Liver (tissue), 9 donors: ENCODE measurements around the gene DDB1. TPM values are rescaled to one million over a fixed set of nuclear protein-coding genes. Genes with fewer than 3 reads are reported as not detected.

Experiments used
- DNase-seq: peaks from one replicate; pipeline ENCODE4 v3.0.0-alpha.2; 2017; ENCODE audit warnings: low spot score
- H3K27ac ChIP-seq, 2 donors: one replicate each; pipeline ENCODE4 v1.7.0; 2013; ENCODE audit warnings: inconsistent platforms in 2 of 2, low read length in 2 of 2, control low read depth in 1 of 2, low read depth in 1 of 2, mild to moderate bottlenecking in 1 of 2
- H3K27me3 ChIP-seq, 4 donors: one replicate each; pipeline versions ENCODE4 v1.6.1 to v1.7.0; 2013; ENCODE audit warnings: low read length in 3 of 4, inconsistent platforms in 1 of 4, mild to moderate bottlenecking in 1 of 4, moderate library complexity in 1 of 4; ENCODE audit not compliant: control insufficient read depth in 4 of 4, insufficient read depth in 4 of 4
- H3K36me3 ChIP-seq, 4 donors: one replicate each; pipeline versions ENCODE4 v1.6.1 to v1.7.0; 2013; ENCODE audit warnings: low read length in 3 of 4, mild to moderate bottlenecking in 3 of 4, low read depth in 1 of 4, moderate library complexity in 1 of 4; ENCODE audit not compliant: control insufficient read depth in 4 of 4, insufficient read depth in 3 of 4
- H3K4me1 ChIP-seq, 4 donors: one replicate each; pipeline versions ENCODE4 v1.6.1 to v1.7.0; 2013; ENCODE audit warnings: low read length in 3 of 4, mild to moderate bottlenecking in 3 of 4, moderate library complexity in 1 of 4; ENCODE audit not compliant: control insufficient read depth in 4 of 4, insufficient read depth in 4 of 4
- H3K4me3 ChIP-seq, 3 donors: one replicate each; pipeline versions ENCODE4 v1.6.1 to v1.7.0; 2013; ENCODE audit warnings: low read length in 3 of 3, control low read depth in 1 of 3, low read depth in 1 of 3, mild to moderate bottlenecking in 1 of 3
- H3K9ac ChIP-seq, 2 donors: one replicate each; pipeline ENCODE4 v1.7.0; 2013; ENCODE audit warnings: low read length in 2 of 2, mild to moderate bottlenecking in 2 of 2, moderate library complexity in 2 of 2, control low read depth in 1 of 2, low read depth in 1 of 2
- H3K9me3 ChIP-seq, 4 donors: one replicate each; pipeline versions ENCODE4 v1.6.1 to v1.7.0; 2013; ENCODE audit warnings: low read length in 3 of 4; ENCODE audit not compliant: control insufficient read depth in 4 of 4
- ATF3 ChIP-seq: IDR thresholded peaks from 2 replicates; pipeline ENCODE4 v1.6.1; 2016; ENCODE audit warnings: antibody characterized with exemption
- CTCF ChIP-seq: fragments of 150-350 bp; IDR thresholded peaks from 2 replicates; pipeline ENCODE4 v1.5.1; 2017; ENCODE audit warnings: improper control_type of control experiment, low read depth, low read length; ENCODE audit not compliant: missing input control
- EGR1 ChIP-seq, 2 donors: IDR thresholded peaks; 2 replicates each; pipeline ENCODE4 v1.6.1; 2016 to 2018; ENCODE audit warnings: antibody characterized with exemption in 2 of 2, low read depth in 2 of 2
- FOXA1 ChIP-seq: IDR thresholded peaks from 2 replicates; pipeline ENCODE4 v1.6.1; 2016; ENCODE audit warnings: antibody characterized with exemption
- FOXA2 ChIP-seq: IDR thresholded peaks from 2 replicates; pipeline ENCODE4 v1.6.1; 2016; ENCODE audit warnings: antibody characterized with exemption
- GABPA ChIP-seq, 2 donors: IDR thresholded peaks in 1 of 2; conservative IDR thresholded peaks in 1 of 2; 2 replicates each; pipeline ENCODE4 v1.6.1; 2016; ENCODE audit warnings: antibody characterized with exemption in 2 of 2, mild to moderate bottlenecking in 1 of 2, moderate library complexity in 1 of 2
- HNF4A ChIP-seq, 2 donors: conservative IDR thresholded peaks; 2 replicates each; pipeline ENCODE4 v1.6.1; 2016; ENCODE audit warnings: antibody characterized with exemption in 2 of 2, mild to moderate bottlenecking in 2 of 2
- HNF4G ChIP-seq: IDR thresholded peaks from 2 replicates; pipeline ENCODE4 v1.6.1; 2016; ENCODE audit warnings: antibody characterized with exemption
- JUND ChIP-seq, 2 donors: IDR thresholded peaks; 2 replicates each; pipeline ENCODE4 v1.6.1; 2016; ENCODE audit warnings: antibody characterized with exemption in 2 of 2
- MAX ChIP-seq: IDR thresholded peaks from 2 replicates; pipeline ENCODE4 v1.6.1; 2016; ENCODE audit warnings: antibody characterized with exemption
- NR2F2 ChIP-seq: IDR thresholded peaks from 2 replicates; pipeline ENCODE4 v1.6.1; 2016; ENCODE audit warnings: antibody characterized with exemption
- RAD21 ChIP-seq, 2 donors: IDR thresholded peaks; 2 replicates each; pipeline ENCODE4 v1.6.1; 2016; ENCODE audit warnings: antibody characterized with exemption in 2 of 2, mild to moderate bottlenecking in 2 of 2
- REST ChIP-seq: IDR thresholded peaks from 2 replicates; pipeline ENCODE4 v1.6.1; 2016; ENCODE audit warnings: antibody characterized with exemption, mild to moderate bottlenecking
- RXRA ChIP-seq, 2 donors: IDR thresholded peaks; 2 replicates each; pipeline ENCODE4 v1.6.1; 2017 to 2018; ENCODE audit warnings: antibody characterized with exemption in 2 of 2, mild to moderate bottlenecking in 1 of 2
- SP1 ChIP-seq: IDR thresholded peaks from 2 replicates; pipeline ENCODE4 v1.6.1; 2018; ENCODE audit warnings: antibody characterized with exemption, mild to moderate bottlenecking
- TAF1 ChIP-seq: conservative IDR thresholded peaks from 2 replicates; pipeline ENCODE4 v1.6.1; 2016; ENCODE audit warnings: antibody characterized with exemption, mild to moderate bottlenecking
- YY1 ChIP-seq: IDR thresholded peaks from 2 replicates; pipeline ENCODE4 v1.6.1; 2016; ENCODE audit warnings: antibody characterized with exemption, mild to moderate bottlenecking
- ZBTB33 ChIP-seq: IDR thresholded peaks from 2 replicates; pipeline ENCODE4 v1.6.1; 2016; ENCODE audit warnings: antibody characterized with exemption
- WGBS: extraction: QIAGEN DNeasy Blood & Tissue Kit; methylation state at CpG from one replicate; pipeline ENCODE4 v1.1.7; 2013; 5-methylcytosine and 5-hydroxymethylcytosine counted together
- polyA plus RNA-seq, 2 donors: library from polyadenylated mRNA; stranded (reverse) in 1 of 2; unstranded in 1 of 2; fragments of 200-250 nt in 1 of 2; fragments of >200 nt in 1 of 2; fragmentation: Nextera tagmentation in 1 of 2; extraction: Ambion mirVana in 1 of 2; gene quantifications; one replicate each; pipeline versions ENCODE4 v1.2.1 to v1.2.3, GENCODE V29; 2013 to 2015
- total RNA-seq, 2 donors: library from RNA; depleted of rRNA; stranded (reverse); fragments of >200 nt; gene quantifications; one replicate each; pipeline ENCODE4 v1.2.3, GENCODE V29; 2014
- donor health status: healthy.
- donor health status: healthy.
- donor health status: healthy.
- donor health status: healthy.
- donor health status: healthy.

The DDB1 gene
- total and polyA plus RNA-seq, 4 donors: 37.5 to 146 (median 88.9) TPM

- no peak for DNase-seq
- peaks cover 8 to 30% (median 21%) of the 10 kb centered on the region in 4 donors for H3K36me3 ChIP-seq
- 59% methylated on average over 9 of the region's 9 CpGs for WGBS
Measured at GRCh38 chr11:61369372-61370348, 36.8 kb upstream of the DDB1 start.

More at GRCh38 chr11:61369372-61370348, 36.8 kb upstream of the DDB1 start:
- H3K4me3 ChIP-seq: no peak overlapping the region
- TF ChIP-seq HNF4G (peak; percentile 45), REST (peak; percentile 86), RXRA (IDR thresholded peaks at IDR 0.05) (peak; percentile 93 to 99), FOXA2 (peak; percentile 80), MAX (peak; percentile 84), HNF4A (conservative IDR thresholded peaks at IDR 0.05) (peak; percentile 95 to 99), TAF1 (no peak), SP1 (peak; percentile 83), FOXA1 (peak; percentile 83), RAD21 (IDR thresholded peaks at IDR 0.05) (peak in 1 of 2 donors; percentile 45), ATF3 (peak; percentile 22), JUND (IDR thresholded peaks at IDR 0.05) (peak; percentile 57 to 93), NR2F2 (peak; percentile 98), GABPA (IDR thresholded peaks at IDR 0.05 in 1 of 2, conservative IDR thresholded peaks at IDR 0.05 in 1 of 2) (peak in 1 of 2 donors; percentile 69), CTCF (no peak), YY1 (peak; percentile 83), ZBTB33 (peak; percentile 91), EGR1 (IDR thresholded peaks at IDR 0.05; ENCODE audit: low read depth in 2 of 2) (peak; percentile 93 to 98)
- no peak overlapping the region for H3K9ac ChIP-seq
- H3K27me3 ChIP-seq: no peaks in the 10 kb centered on the region
- H3K9me3 ChIP-seq: no peaks in the 10 kb centered on the region
- H3K4me1 ChIP-seq: peaks cover 9 to 18% (median 14%) of the 10 kb centered on the region in 4 donors
- peak overlapping the region; percentile 50 to 77 for H3K27ac ChIP-seq
